SIG-M5 treated with dmso at 0.1 percent for 504 hours (cell line): Measurements from ENCODE around the gene ETS2.
A peak's percentile ranks its signal among the peaks of the same experiment; 100 is the strongest.

Experiments used
- DNase-seq: peaks from one replicate; lab custom pipeline; 2025; ENCODE audit not compliant: unreplicated experiment; lab: John Stamatoyannopoulos, UW

The ETS2 gene

DNA sequence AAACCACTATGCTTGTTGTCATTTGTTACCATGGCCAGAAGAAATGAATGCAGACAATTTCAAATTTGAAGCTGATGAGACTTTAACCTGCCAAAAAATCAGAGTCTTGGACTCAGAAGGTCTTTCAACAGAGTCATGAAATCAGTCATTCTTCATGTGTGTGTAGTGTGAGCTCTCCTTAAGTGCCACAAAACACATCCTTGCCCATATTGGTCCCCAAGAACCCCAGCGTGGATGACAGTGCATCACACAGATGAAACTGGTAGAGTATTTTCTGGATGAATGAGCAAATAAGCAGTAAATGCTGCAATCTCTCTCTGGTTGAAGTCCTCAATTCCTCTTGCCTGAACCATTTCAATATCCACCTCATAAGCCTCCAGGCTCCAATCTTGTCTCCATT is 28.7 kb upstream of the ETS2 start:
- DNase-seq: no peak

GRCh38 chr21:38777531-38777930 is 28.2 kb upstream of the ETS2 start:
- DNase-seq: no peak

DNA sequence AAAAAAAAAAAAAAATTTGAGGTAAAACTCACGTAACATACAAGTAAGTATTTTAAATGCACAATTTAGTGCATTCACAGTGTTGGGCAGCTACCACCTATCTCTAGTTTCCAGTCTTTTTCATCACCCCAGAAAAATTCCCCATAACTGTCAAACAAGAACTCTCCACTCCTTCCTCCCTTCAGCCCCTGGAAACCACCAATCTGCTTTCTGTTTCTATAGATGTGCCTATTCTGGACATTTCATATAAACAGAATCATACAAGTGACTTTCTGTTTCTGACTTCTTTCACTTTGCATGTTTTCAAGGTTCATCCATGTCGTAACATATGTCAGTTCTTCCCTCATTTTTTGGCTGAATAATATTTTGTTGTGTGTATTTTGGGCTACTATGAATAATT is 24.9 kb upstream of the ETS2 start:
- DNase-seq: no peak

DNA sequence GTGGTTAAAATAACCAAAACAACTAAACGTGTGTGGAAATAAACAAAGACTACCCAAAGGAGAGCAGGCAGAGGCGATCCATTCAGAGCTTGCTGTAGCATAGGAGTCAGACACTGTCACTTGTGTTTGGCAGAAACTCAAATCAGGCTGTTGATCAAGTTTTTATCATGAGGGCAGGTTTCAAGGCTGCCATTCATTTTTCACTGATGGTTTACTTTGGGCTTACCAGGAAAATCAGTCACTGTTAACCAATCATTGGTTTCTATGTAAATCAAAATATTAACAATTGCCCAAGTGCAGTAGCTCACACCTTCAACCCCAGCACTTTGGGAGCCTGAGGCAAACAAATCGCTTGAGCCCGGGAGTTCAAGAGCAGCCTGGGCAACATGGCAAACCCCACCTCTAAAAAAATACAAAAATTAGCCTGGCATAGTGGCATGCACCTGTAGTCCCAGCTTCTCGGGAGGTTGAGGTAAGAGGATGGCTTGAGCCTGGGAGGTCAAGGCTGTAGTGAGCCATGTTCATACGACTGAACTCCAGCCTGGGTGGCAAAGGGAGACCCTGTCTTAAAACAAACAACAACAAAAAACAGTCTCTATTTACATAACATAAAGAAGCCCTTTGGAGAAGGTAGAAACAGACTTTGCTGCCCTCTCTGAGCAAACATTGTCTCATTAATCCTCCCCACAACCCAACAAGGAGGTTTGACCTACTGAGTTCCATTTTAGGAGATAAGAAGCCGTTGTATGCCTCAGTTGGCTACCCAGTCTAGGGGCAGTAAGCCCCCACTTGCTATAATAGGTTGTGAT is 21.1 kb upstream of the ETS2 start:
- peak; percentile 21 for DNase-seq

DNA sequence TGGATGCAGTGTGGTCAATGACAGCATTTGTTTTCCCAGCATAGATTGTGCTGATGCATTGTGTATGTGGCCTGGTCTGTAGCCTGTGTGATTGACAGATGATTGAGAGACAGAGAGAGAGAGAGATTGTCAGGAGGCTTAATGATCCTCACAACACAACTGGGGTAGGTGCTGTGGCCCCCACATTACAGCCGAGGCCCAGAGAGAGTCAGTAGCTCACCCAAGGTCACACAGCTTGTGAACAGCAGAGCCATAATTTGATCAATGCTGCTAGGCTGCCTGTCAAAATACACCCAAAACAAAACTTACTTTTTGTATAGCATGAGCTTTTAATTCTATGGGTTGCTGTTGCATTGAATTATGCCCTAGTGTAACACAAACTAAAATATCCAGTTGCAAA is 20.2 kb upstream of the ETS2 start:
- no peak for DNase-seq

- no peak for DNase-seq
These were observed 18.7 kb upstream of the ETS2 start for GRCh38 chr21:38787016-38787415.

DNA sequence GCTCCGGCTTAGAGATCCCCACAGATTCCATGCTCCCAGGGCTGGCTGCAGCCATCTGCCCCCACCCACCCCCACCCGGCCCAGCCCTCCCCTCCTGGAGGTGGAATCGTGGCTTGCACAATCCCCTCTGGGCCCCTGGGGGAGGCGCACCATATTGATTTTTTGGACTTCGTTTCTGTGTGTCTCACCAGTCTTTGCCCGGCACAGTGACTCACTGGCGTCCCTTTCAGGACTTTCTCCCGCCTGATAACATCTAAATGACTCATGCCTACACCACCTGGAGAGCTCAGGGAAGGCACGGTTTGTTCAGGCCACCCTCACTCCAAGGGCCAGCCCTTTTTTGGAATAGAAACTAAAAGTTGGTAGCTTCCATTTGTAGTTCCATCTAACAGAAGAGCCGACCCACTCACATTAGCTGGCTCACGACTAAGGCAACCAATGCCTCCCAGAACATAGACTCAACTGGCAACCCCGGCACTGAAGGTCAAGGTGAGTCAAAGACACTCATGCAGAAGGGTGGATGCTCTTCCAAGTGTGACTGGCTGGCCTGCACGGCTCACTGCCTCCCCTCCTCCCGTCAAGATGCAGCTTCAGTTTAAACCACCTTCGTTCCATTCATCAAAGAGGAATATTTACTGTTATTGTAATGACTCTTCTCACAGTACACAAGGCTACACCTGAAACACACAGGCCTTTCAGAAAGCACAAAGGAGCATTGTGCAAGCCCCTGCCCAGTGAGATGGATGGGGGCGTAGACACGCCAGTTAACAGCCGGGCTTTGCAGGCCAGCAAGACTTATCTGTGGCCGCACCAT is 18.1 kb upstream of the ETS2 start:
- peak; percentile 82 for DNase-seq

DNA sequence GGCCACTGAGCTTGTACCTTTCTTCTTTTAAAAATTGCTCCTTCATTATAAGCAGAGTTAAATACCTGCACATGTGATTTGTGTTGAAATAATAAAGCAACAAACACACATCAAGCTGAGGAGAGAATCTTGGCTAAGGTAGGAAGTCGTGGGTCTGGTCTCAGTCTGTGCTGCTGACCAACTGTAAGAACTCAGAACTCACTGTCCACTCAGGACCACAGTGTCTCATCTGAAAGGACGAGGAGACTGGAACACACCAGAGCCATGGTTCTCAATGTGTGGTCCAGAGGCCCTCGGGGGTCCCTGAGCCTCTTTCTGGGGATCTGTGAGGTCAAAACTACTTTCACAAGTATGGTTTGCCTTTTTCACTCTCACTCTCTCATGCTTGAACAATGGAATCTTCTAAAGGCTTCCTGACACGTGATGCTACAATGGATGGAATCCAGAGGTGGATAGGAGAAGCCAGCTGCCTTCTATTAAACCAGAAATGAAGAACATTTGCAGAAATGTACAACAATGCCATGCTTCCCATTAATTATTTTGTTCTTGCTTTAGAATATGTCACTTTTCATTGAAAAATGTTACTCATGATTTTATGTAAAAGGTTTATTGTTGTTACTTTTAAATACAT is 17.3 kb upstream of the ETS2 start:
- DNase-seq: no peak

DNA sequence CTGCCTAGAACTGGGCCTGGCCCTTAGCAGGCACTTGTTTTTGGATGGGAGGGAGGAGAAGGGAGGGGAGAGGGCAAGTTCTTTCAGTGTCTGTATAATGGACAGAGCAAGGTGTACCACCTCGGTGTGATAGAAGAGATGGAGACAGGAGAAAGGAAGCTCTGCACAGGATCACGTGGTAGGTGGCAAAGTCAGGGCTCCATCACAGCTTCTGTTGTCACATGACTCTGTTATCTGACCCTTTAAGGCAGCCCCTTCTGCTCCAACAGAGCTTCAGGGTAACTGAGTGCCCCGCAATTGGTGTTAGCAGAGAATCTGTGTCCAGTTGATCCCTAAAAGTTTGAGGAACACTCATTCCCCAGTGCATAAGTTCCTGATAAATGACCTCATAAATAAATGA is 16.5 kb upstream of the ETS2 start:
- no peak for DNase-seq

- DNase-seq: no peak
These were observed 15.7 kb upstream of the ETS2 start for GRCh38 chr21:38790059-38790458.

GRCh38 chr21:38790961-38791360 is 14.8 kb upstream of the ETS2 start:
- DNase-seq: no peak

GRCh38 chr21:38792676-38793459 is 12.9 kb upstream of the ETS2 start:
- DNase-seq: no peak

GRCh38 chr21:38793926-38794713 is 11.6 kb upstream of the ETS2 start:
- DNase-seq: no peak

DNA sequence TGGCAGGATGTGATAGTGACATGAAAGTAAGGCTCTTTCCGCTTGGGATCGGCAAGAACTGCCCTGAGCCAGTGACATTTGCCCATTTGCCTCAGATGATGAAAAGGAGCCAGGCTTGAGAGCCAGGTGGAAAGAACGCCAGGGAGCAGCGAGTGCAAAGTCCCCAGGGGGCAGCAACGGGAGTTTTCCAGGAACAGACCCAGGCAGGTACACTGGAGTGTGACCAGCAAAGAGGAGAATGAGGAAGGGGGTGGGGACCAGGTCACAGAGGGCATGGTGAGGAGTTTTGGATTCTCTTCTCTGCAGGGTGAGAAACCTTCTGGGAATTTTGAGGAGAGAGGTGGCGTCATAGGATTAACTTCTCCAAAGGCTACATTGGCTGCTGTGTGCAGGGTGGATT is 10.8 kb upstream of the ETS2 start:
- DNase-seq: no peak

DNA sequence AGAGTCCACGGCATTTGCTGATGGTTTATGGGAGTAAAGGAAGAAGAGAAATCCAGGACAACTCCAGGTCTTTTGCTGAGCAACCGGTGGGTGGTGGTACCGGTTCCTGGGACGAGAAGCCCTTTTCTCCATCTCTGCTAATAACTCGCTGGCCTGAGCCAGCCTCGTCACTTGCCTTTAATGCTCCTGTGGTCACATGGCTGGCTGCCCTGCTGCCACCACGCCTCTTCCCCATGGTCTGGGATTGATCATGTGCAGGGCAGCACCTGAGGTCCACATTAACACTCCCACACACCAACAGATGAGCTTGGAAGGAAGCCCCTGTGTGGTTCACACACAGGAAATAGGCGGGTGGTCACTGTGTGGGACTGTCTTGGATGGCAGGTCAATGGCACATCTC is 10.3 kb upstream of the ETS2 start:
- no peak for DNase-seq

GRCh38 chr21:38796424-38796823 is 9.3 kb upstream of the ETS2 start:
- no peak for DNase-seq

DNA sequence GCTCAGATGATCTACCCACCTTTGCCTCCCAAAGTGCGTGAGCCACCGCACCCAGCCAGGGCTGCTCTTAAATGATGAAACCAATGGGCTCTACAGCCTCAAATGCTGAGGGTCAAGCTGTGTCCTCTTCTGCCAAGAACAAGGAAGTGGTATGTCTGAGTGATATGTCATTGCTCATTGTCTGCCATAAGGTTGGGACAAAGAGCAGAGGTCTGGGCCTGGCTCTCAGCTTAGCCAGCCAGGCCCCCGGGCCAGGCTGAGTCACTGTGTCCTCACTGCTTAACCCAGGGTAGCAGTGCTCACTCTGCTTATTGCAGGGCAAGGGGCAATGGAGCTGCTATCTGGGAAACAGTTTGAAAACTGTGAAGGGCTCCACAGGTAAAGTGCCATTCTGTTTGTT is 8.3 kb upstream of the ETS2 start:
- DNase-seq: peak; percentile 31

GRCh38 chr21:38798081-38798480 is 7.6 kb upstream of the ETS2 start:
- no peak for DNase-seq

- no peak for DNase-seq
These were observed 7.2 kb upstream of the ETS2 start for GRCh38 chr21:38798481-38798882.

DNA sequence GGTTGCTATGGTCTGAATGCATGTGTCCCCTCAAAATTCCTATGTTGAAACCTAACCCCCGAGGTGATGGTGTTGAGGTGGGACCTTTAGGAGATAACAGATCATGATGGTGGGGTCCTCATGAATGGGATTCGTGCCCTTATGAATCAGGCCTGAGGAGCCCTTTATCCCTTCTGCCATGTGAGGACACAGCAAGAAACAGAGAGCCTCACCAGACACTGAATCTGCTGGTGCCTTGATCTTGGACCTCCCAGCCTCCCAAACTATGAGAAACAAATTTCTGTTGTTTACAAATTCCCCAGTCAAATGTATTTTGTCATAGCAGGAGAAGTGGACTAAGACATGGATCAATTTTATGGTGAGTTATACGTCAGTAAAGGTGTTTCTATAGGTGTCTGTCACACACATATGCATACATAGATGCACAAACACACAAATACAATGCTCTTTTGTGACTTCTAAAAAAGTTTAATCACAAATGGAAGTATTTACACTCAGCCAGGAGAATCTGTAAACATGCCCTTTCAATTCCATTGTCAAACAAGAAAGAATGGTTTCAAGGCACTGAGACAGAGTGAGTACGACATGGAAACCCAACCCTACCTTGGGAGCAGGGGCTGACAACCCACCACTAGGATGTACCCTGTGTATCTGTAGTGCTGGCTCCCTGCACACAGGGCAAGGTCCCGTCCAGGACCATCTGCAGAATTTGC is 5.5 kb upstream of the ETS2 start:
- no peak for DNase-seq
